H9 (cell line): ENCODE data around the gene CDCA3. TPM values are rescaled to one million over a fixed set of nuclear protein-coding genes. Genes with fewer than 3 reads are reported as not detected.

Source experiments
- DNase-seq: peaks from one replicate; pipeline ENCODE4 v3.0.0-alpha.2; 2017
- H2AFZ ChIP-seq: one replicate; pipeline ENCODE4 v1.6.1; 2013; ENCODE audit warnings: mild to moderate bottlenecking, low read length, control low read depth, moderate library complexity
- H2AK5ac ChIP-seq: 2 replicates; pipeline ENCODE4 v1.6.1; 2013; ENCODE audit warnings: low read length, control low read depth, mixed read lengths; ENCODE audit not compliant: insufficient read length
- H2BK120ac ChIP-seq: one replicate; pipeline ENCODE4 v1.6.1; 2013; ENCODE audit warnings: low read depth, mild to moderate bottlenecking, low read length, control low read depth, inconsistent platforms; ENCODE audit not compliant: poor library complexity, severe bottlenecking
- H2BK12ac ChIP-seq: 2 replicates; pipeline ENCODE4 v1.6.1; 2013; ENCODE audit warnings: low read length, control low read depth, mixed read lengths, low read depth; ENCODE audit not compliant: insufficient read length
- H2BK15ac ChIP-seq: 2 replicates; pipeline ENCODE4 v1.6.1; 2013; ENCODE audit warnings: low read depth, low read length, control low read depth
- H2BK20ac ChIP-seq: one replicate; pipeline ENCODE4 v1.6.1; 2013; ENCODE audit warnings: low read depth, mild to moderate bottlenecking, low read length, control low read depth, inconsistent platforms; ENCODE audit not compliant: poor library complexity, severe bottlenecking
- H2BK5ac ChIP-seq: 2 replicates; pipeline ENCODE4 v1.6.1; 2013; ENCODE audit warnings: low read length, control low read depth, mixed read lengths; ENCODE audit not compliant: insufficient read length
- H3K14ac ChIP-seq: 2 replicates; pipeline ENCODE4 v1.6.1; 2013; ENCODE audit warnings: low read length, control low read depth; ENCODE audit not compliant: insufficient read depth
- H3K18ac ChIP-seq: 2 replicates; pipeline ENCODE4 v1.6.1; 2013; ENCODE audit warnings: low read depth, mild to moderate bottlenecking, mixed read lengths, low read length, control low read depth; ENCODE audit not compliant: insufficient read length
- H3K23ac ChIP-seq: 2 replicates; pipeline ENCODE4 v1.6.1; 2013; ENCODE audit warnings: low read length, control low read depth, mixed read lengths, low read depth; ENCODE audit not compliant: insufficient read length
- H3K23me2 ChIP-seq: 2 replicates; pipeline ENCODE4 v1.6.1; 2013; ENCODE audit warnings: low read depth, mild to moderate bottlenecking, mixed read lengths, low read length, control low read depth; ENCODE audit not compliant: insufficient read length, poor library complexity, severe bottlenecking
- H3K27ac ChIP-seq: 2 replicates; pipeline ENCODE4 v1.5.1; 2013; ENCODE audit warnings: low read length, control low read depth, mixed read lengths, low read depth; ENCODE audit not compliant: insufficient read length
- H3K27me3 ChIP-seq: 2 replicates; pipeline ENCODE4 v1.6.1; 2013; ENCODE audit warnings: low read length, control low read depth, inconsistent platforms; ENCODE audit not compliant: insufficient read depth
- H3K4ac ChIP-seq: 2 replicates; pipeline ENCODE4 v1.6.1; 2013; ENCODE audit warnings: low read depth, mild to moderate bottlenecking, control low read depth, inconsistent platforms, low read length, moderate library complexity
- H3K4me1 ChIP-seq: 2 replicates; pipeline ENCODE4 v1.6.1; 2013; ENCODE audit warnings: low read length, control low read depth, inconsistent platforms; ENCODE audit not compliant: insufficient read depth
- H3K4me2 ChIP-seq: 2 replicates; pipeline ENCODE4 v1.6.1; 2013; ENCODE audit warnings: low read length, control low read depth, mixed read lengths; ENCODE audit not compliant: insufficient read length, insufficient read depth
- H3K56ac ChIP-seq: 2 replicates; pipeline ENCODE4 v1.6.1; 2013; ENCODE audit warnings: low read depth, mild to moderate bottlenecking, mixed read lengths, low read length, control low read depth; ENCODE audit not compliant: insufficient read length
- H3K79me1 ChIP-seq: 2 replicates; pipeline ENCODE4 v1.6.1; 2013; ENCODE audit warnings: low read depth, mild to moderate bottlenecking, moderate library complexity, low read length, control low read depth, inconsistent platforms; ENCODE audit not compliant: insufficient read depth, poor library complexity, severe bottlenecking
- H3K79me2 ChIP-seq: 2 replicates; pipeline ENCODE4 v1.6.1; 2013; ENCODE audit warnings: low read length, control low read depth, inconsistent platforms; ENCODE audit not compliant: insufficient read depth
- H3K9ac ChIP-seq: 2 replicates; pipeline ENCODE4 v1.6.1; 2013; ENCODE audit warnings: low read length, control low read depth, mixed read lengths; ENCODE audit not compliant: insufficient read length; ENCODE audit errors: extremely low read depth
- H3K9me3 ChIP-seq: one replicate; pipeline ENCODE4 v1.6.1; 2013; ENCODE audit warnings: low read depth, low read length, inconsistent platforms; ENCODE audit not compliant: control insufficient read depth
- H3T11ph ChIP-seq: one replicate; pipeline ENCODE4 v1.6.1; 2013; ENCODE audit warnings: mild to moderate bottlenecking, low read length, control low read depth, inconsistent platforms
- H4K20me1 ChIP-seq: one replicate; pipeline ENCODE4 v1.6.1; 2013; ENCODE audit not compliant: control insufficient read depth, insufficient read length, insufficient read depth
- H4K5ac ChIP-seq: 2 replicates; pipeline ENCODE4 v1.6.1; 2013; ENCODE audit warnings: low read depth, mild to moderate bottlenecking, mixed read lengths, low read length, control low read depth; ENCODE audit not compliant: insufficient read length
- H4K8ac ChIP-seq: replicated peaks from 2 replicates; pipeline ENCODE4 v1.6.1; 2013; ENCODE audit warnings: low read length, control low read depth, mixed read lengths, low read depth; ENCODE audit not compliant: insufficient read length
- H4K91ac ChIP-seq: 2 replicates; pipeline ENCODE4 v1.6.1; 2013; ENCODE audit warnings: low read depth, mild to moderate bottlenecking, moderate library complexity, mixed read lengths, low read length, control low read depth; ENCODE audit not compliant: insufficient read length
- H3K27ac Mint-ChIP-seq, 3 experiments: 2 replicates in 2 of 3; 3 replicates in 1 of 3; pipeline ENCODE4 v1.8.0; 2020 to 2021; ENCODE audit warnings: mixed read lengths in 3 of 3, mild to moderate bottlenecking in 1 of 3, moderate library complexity in 1 of 3
- H3K27me3 Mint-ChIP-seq: 2 replicates; pipeline ENCODE4 v1.8.0; 2021; ENCODE audit warnings: low read depth, mild to moderate bottlenecking, moderate library complexity, mixed read lengths
- H3K36me3 Mint-ChIP-seq, 3 experiments: 2 replicates in 2 of 3; 3 replicates in 1 of 3; pipeline ENCODE4 v1.8.0; 2020 to 2021; ENCODE audit warnings: low read depth in 3 of 3, mixed read lengths in 3 of 3; ENCODE audit not compliant: insufficient read depth in 1 of 3
- H3K4me1 Mint-ChIP-seq, 2 experiments: 2 replicates each; pipeline ENCODE4 v1.8.0; 2020; ENCODE audit warnings: mixed read lengths in 2 of 2
- H3K4me3 Mint-ChIP-seq, 2 experiments: 2 replicates in 1 of 2; 3 replicates in 1 of 2; pipeline ENCODE4 v1.8.0; 2020 to 2021; ENCODE audit warnings: mild to moderate bottlenecking in 2 of 2, mixed read lengths in 2 of 2, moderate library complexity in 1 of 2
- H3K9me3 Mint-ChIP-seq, 2 experiments: 2 replicates in 1 of 2; 3 replicates in 1 of 2; pipeline ENCODE4 v1.8.0; 2020; ENCODE audit warnings: mild to moderate bottlenecking in 2 of 2, mixed read lengths in 2 of 2, moderate library complexity in 1 of 2
- CTCF ChIP-seq: fragments of 200-600 bp; sonication (generic); conservative IDR thresholded peaks from 3 replicates; pipeline ENCODE4 v1.8.0; 2021; ENCODE audit warnings: antibody characterized with exemption, mild to moderate bottlenecking
- WGBS: extraction: QIAGEN DNeasy Blood & Tissue Kit; methylation state at CpG from one replicate; pipeline ENCODE4 v1.1.7; 2013; ENCODE audit warnings: missing lambda C conversion rate, low lambda C conversion rate, mixed read lengths; ENCODE audit not compliant: insufficient read length; ENCODE audit errors: extremely low coverage; 5-methylcytosine and 5-hydroxymethylcytosine counted together
- long read RNA-seq: library from polyadenylated mRNA; unstranded; transcript quantifications from one replicate; pipeline ENCODE4 v2.0.0, GENCODE V29; 2020
- total RNA-seq: library from RNA; stranded (reverse); gene quantifications from 2 replicates; pipeline ENCODE4 v1.2.1, GENCODE V29; 2021

CDCA3 gene
- 45.1 and 48.6 TPM in 2 replicates for total RNA-seq
- long read RNA-seq, transcript CDCA3-207 (6 exons, 1,943 nt): major isoform, 91 of 174 reads
- long read RNA-seq, transcript CDCA3-204 (5 exons, 1,327 nt): minor isoform, 10 of 174 reads
- long read RNA-seq, transcript CDCA3-208 (5 exons, 985 nt): minor isoform, 6 of 174 reads
- long read RNA-seq, partial matches to known transcripts: 14 of 174 reads
- long read RNA-seq, other reads (novel, unspliced or antisense): 48 of 174 reads

GRCh38 chr12:6851153-6851920, at the start of gene CDCA3:
Gene CDCA3, minus strand, starts transcription at chr12:6851286. Its CDS starts 334 bp downstream, at chr12:6850952.
- Histone ChIP-seq H3K9ac (peak within 1 kb of the TSS; percentile 68), H2BK15ac (no peak within 1 kb of the TSS), H3K79me1 (no peaks in the 10 kb centered on the region), H2BK20ac (no peak within 1 kb of the TSS), H3K23me2 (peaks cover 16% of the 10 kb centered on the region), H3K14ac (peak within 1 kb of the TSS; percentile 28; the same call in 1 of the 2 replicates), H3K27me3 (no peaks in the 10 kb centered on the region), H3K4me2 (peak within 1 kb of the TSS; percentile 78), H3K4me1 (no peaks in the 10 kb centered on the region; the same call in 1 of the 2 replicates), H2AFZ (no peak within 1 kb of the TSS), H4K91ac (no peak within 1 kb of the TSS), H4K20me1 (peaks cover 2% of the 10 kb centered on the region), H3K4ac (no peak within 1 kb of the TSS), H3K23ac (no peak within 1 kb of the TSS), H3K9me3 (no peaks in the 10 kb centered on the region), H3T11ph (no peak within 1 kb of the TSS), H2AK5ac (no peak within 1 kb of the TSS), H4K5ac (no peak within 1 kb of the TSS), H3K56ac (no peak within 1 kb of the TSS), H3K18ac (peak within 1 kb of the TSS; percentile 80), H4K8ac (no peak within 1 kb of the TSS), H2BK5ac (no peak within 1 kb of the TSS), H3K79me2 (peaks cover 5% of the 10 kb centered on the region; the same call in 1 of the 2 replicates), H3K27ac (no peak within 1 kb of the TSS), H2BK120ac (no peak within 1 kb of the TSS), H2BK12ac (no peak within 1 kb of the TSS)
- Mint-ChIP-seq H3K27ac (peak within 1 kb of the TSS; percentile 97 to 99 (median 98)), H3K4me3 (peak within 1 kb of the TSS; percentile 94 to 98), H3K27me3 (no peaks in the 10 kb centered on the region), H3K9me3 (no peaks in the 10 kb centered on the region; a peak in 1 of 5 replicates), H3K4me1 (peaks cover 24 to 26% of the 10 kb centered on the region in 2 experiments), H3K36me3 (peaks cover 24 to 61% (median 57%) of the 10 kb centered on the region in 3 experiments; a peak in 6 of 7 replicates)
- no peak for TF ChIP-seq CTCF
- peak; percentile 99 for DNase-seq
- no CpG with 5 or more reads among the region's 37 CpGs for WGBS
